Prostate gland (tissue), 2 donors: Measurements from ENCODE around the gene GRHPR. TPM values are rescaled to one million over a fixed set of nuclear protein-coding genes. Genes with fewer than 3 reads are reported as not detected.

Experiments
- DNase-seq: peaks from one replicate; pipeline ENCODE4 v3.0.0-alpha.2; 2019; ENCODE audit warnings: low spot score
- H3K27ac ChIP-seq, 2 donors: fragments of 200-600 bp; sonication (generic); 2 replicates each; pipeline ENCODE4 v1.5.1; 2017 to 2019
- H3K27me3 ChIP-seq: fragments of 200-600 bp; sonication (generic); replicated peaks from 2 replicates; pipeline ENCODE4 v1.5.1; 2019; ENCODE audit not compliant: insufficient read depth
- H3K36me3 ChIP-seq, 2 donors: fragments of 200-600 bp; sonication (generic); 1 replicate in 1 of 2; 2 replicates in 1 of 2; pipeline versions ENCODE4 v1.5.1 to v1.8.1; 2017 to 2019
- H3K4me1 ChIP-seq: fragments of 200-600 bp; sonication (generic); replicated peaks from 2 replicates; pipeline ENCODE4 v1.5.1; 2019
- H3K4me3 ChIP-seq, 2 donors: fragments of 200-600 bp; sonication (generic); 2 replicates each; pipeline ENCODE4 v1.5.1; 2017 to 2019
- H3K9me3 ChIP-seq: fragments of 200-600 bp; sonication (generic); 2 replicates; pipeline ENCODE4 v1.5.1; 2017
- CTCF ChIP-seq, 4 experiments: fragments of 200-600 bp in 2 of 4; fragments of 450-650 bp in 2 of 4; sonication (generic) in 2 of 4; IDR thresholded peaks; 1 replicate in 3 of 4; 2 replicates in 1 of 4; pipeline ENCODE4 v1.5.1; 2016 to 2019; ENCODE audit warnings: antibody characterized with exemption in 4 of 4, mild to moderate bottlenecking in 2 of 4, moderate library complexity in 2 of 4
- POLR2A ChIP-seq: fragments of 450-650 bp; IDR thresholded peaks from one replicate; pipeline ENCODE4 v1.6.1; 2016; ENCODE audit warnings: antibody characterized with exemption, mild to moderate bottlenecking
- POLR2AphosphoS5 ChIP-seq: sonication (generic); formaldehyde crosslinking; IDR thresholded peaks from one replicate; pipeline ENCODE4 v1.6.1; 2017; ENCODE audit warnings: antibody characterized with exemption
- WGBS: methylation state at CpG from one replicate; pipeline ENCODE4 v1.1.5; 2018; 5-methylcytosine and 5-hydroxymethylcytosine counted together
- intact Hi-C: fragments of 100-400 bp; cut with DNase I; formaldehyde crosslinking; loops from one replicate; pipeline ENCODE4 v1.14.2; 2022
- total RNA-seq, 2 donors: library from RNA; depleted of rRNA; stranded (reverse); fragments of >200 nt; gene quantifications; one replicate each; pipeline ENCODE4 v1.1.0, GENCODE V29; 2016

Gene GRHPR
- total RNA-seq, 2 donors from 2014 or later, result 191 to 275 TPM

DNA sequence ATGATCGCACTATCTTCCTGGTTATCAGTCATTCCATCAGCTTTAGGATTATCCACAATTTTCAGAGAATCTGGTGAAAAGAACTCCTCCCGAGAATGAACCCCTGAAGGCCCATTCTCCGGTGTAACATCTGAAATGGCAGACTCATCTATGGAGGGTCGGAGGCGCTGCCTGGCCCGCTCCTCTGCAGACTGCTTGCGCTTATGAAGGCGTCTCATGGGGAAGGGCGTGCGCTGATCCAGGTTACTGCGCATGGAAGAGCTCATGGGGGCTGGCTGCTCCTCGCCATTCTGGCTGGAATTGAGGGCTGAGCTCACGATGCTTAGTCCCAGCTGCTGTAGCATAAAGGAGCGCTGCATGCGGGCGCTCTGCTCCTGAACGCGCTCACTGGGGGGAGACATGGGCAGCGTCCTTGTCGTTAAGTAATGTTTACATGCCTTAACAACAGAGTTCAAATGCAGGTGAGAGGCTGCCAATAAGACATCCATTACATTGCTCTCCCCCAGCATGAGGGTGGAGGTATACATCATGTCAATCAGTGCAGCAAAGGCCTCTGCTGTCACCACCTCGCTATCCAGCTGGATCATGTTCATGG is 19.4 kb downstream of the GRHPR start:
- Histone ChIP-seq H3K36me3 (peaks cover 4 to 8% of the 10 kb centered on the region in 2 donors), H3K9me3 (no peaks in the 10 kb centered on the region), H3K4me1 (no peaks in the 10 kb centered on the region), H3K4me3 (no peak overlapping the region), H3K27ac (no peak overlapping the region), H3K27me3 (no peaks in the 10 kb centered on the region)
- intact Hi-C loops, result no loop called here
- 90% methylated on average over 21 of the region's 21 CpGs for WGBS
- no peak for DNase-seq
- no peak for TF ChIP-seq POLR2AphosphoS5
- TF ChIP-seq POLR2A, result no peak
- no peak for TF ChIP-seq CTCF (IDR thresholded peaks at IDR 0.05)

DNA sequence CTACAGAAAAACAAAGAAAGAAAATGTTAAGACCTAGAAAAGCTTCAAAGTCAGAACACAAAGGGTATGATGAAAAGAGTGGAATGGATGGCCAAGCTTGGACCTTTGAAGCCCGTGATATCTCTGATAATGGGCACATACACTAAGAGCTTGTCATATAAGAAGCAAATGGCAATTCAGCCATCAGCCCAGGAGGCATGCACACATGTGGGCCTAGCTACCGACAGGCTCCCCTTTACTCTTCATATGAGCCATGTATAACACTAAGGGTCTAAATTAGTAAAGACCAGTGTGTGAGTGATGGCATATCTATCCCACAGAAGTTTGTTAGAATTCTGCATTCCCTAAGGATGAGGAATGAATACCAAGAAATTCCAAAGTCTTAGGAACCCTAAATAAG is 20.1 kb downstream of the GRHPR start:
- no peak for TF ChIP-seq CTCF (IDR thresholded peaks at IDR 0.05)
- TF ChIP-seq POLR2A, result no peak
- no peak for TF ChIP-seq POLR2AphosphoS5
- no peak overlapping the region for H3K27ac ChIP-seq
- WGBS, result 87% methylated on average over 2 of the region's 2 CpGs
- no peaks in the 10 kb centered on the region for H3K4me1 ChIP-seq
- no peak overlapping the region for H3K4me3 ChIP-seq
- no peak for DNase-seq
- no peaks in the 10 kb centered on the region for H3K27me3 ChIP-seq
- H3K36me3 ChIP-seq, result peaks cover 0 to 5% of the 10 kb centered on the region in 2 donors
- intact Hi-C loops, result no loop called here
- H3K9me3 ChIP-seq, result no peaks in the 10 kb centered on the region

DNA sequence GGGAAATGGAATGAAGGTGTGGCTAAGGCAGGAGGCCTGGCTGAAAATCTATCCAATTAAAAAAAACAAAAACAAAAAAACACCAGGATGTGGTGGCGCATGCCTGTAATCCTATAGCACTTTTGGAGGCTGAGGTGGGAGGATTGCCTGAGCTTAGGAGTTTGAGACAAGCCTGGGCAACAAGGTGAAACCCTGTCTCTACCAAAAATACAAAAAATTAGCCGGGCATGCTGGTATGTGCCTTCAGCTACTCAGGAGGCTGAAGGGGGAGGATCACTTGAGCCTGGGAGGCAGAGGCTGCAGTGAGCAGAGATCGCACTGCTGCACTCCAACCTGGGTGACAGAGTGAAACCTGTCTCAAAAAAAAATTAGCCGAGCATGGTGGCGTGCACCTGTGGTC is 21.1 kb downstream of the GRHPR start:
- TF ChIP-seq POLR2A (no peak), CTCF (IDR thresholded peaks at IDR 0.05) (no peak), POLR2AphosphoS5 (no peak)
- Histone ChIP-seq H3K4me1 (no peaks in the 10 kb centered on the region), H3K36me3 (peaks cover 0 to 2% of the 10 kb centered on the region in 2 donors), H3K4me3 (no peak overlapping the region), H3K27ac (no peak overlapping the region), H3K9me3 (no peaks in the 10 kb centered on the region), H3K27me3 (no peaks in the 10 kb centered on the region)
- 94% methylated on average over 5 of the region's 5 CpGs for WGBS
- DNase-seq, result no peak
- intact Hi-C loops, result no loop called here

DNA sequence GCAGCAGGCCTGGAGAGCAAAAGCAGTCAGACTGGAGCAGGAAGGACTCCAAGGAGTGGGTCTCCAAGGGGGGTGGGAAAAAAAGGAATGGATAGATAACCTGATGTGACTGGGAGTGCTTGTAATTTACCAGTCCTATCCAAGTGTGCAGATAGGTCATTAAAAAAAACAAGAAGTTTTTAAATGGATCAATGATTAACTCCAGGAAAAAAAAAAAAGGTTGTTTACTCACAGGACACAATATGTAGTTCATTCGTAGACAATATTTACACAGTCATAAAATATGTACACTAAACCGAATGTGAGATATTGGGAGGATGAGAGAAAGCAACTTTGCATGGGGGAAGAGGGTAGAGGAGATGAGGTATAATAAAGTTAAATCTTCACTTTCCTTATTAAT is 22.4 kb downstream of the GRHPR start:
- no peaks in the 10 kb centered on the region for H3K36me3 ChIP-seq
- no peaks in the 10 kb centered on the region for H3K4me1 ChIP-seq
- DNase-seq, result no peak
- H3K27ac ChIP-seq, result no peak overlapping the region
- WGBS, result 46% methylated on average over 2 of the region's 2 CpGs
- H3K4me3 ChIP-seq, result no peak overlapping the region
- intact Hi-C loops, result no loop called here
- no peak for TF ChIP-seq POLR2A
- H3K27me3 ChIP-seq, result no peaks in the 10 kb centered on the region
- no peaks in the 10 kb centered on the region for H3K9me3 ChIP-seq

- Histone ChIP-seq H3K36me3 (no peaks in the 10 kb centered on the region), H3K9me3 (no peaks in the 10 kb centered on the region), H3K27ac (no peak overlapping the region), H3K4me3 (no peak overlapping the region), H3K4me1 (no peaks in the 10 kb centered on the region), H3K27me3 (no peaks in the 10 kb centered on the region)
- WGBS, result 98% methylated on average over 6 of the region's 6 CpGs
- no peak for DNase-seq
- intact Hi-C loops, result no loop called here
- no peak for TF ChIP-seq POLR2AphosphoS5
Measured at GRCh38 chr9:37445832-37446231, 23.3 kb downstream of the GRHPR start.

DNA sequence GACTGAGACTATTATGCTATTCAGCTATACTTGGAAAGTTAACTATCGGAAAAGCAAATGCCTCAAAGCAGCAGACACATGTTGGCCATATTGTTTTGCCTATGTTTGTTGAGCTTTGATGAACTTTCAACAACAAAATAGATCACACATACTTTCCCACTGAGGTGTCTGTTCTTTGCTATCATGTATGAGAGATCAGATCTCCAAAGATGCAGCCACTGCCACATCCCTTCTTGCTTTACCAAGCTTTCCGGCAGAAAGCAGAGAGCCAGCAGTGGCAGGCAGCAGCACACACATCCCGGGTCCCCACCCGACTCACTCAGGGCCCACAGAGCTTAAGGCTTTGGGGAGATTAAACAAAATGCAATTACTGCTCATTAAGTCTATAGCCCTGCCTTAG is 23.9 kb downstream of the GRHPR start:
- Histone ChIP-seq H3K4me3 (no peak overlapping the region), H3K36me3 (no peaks in the 10 kb centered on the region), H3K27me3 (no peaks in the 10 kb centered on the region), H3K27ac (no peak overlapping the region), H3K4me1 (no peaks in the 10 kb centered on the region), H3K9me3 (no peaks in the 10 kb centered on the region)
- no peak for DNase-seq
- WGBS, result 68% methylated on average over 4 of the region's 4 CpGs
- TF ChIP-seq CTCF (IDR thresholded peaks at IDR 0.05) (no peak), POLR2A (no peak), POLR2AphosphoS5 (no peak)
- intact Hi-C loops, result no loop called here
